ENCODE measurements around the gene TRAPPC2. TPM values are rescaled to one million over a fixed set of nuclear protein-coding genes. Genes with fewer than 3 reads are reported as not detected.
"Not testable (repeated sequence)": the region's sequence is repeated elsewhere in the genome, so short reads cannot be mapped to it uniquely, and the experiment has no call there.

The TRAPPC2 gene
- total RNA-seq, 2 experiments from 2014 or later, result 21.6 to 23.2 TPM

DNA sequence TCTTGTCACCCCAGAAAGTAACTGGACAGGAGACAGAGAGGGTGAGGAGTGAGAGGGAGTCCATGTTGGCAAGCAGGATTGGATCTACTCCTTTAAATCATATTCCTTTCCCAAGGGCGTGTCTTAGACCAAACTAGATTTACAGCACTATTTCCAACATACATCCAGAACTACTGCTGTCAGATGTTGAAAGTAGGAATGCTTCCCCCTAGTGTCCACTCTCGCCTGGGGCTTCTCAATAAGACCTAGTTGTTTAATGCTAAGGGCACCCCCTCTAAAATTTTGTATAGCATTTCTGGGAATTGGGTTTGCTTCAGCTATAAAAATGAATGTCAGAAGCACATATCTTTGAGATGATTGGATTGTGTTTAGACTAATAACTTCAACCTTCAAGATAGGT, 13.4 kb upstream of the TRAPPC2 start:
- Mint-ChIP-seq H3K4me3 (no peak overlapping the region), H3K9me3 (ENCODE audit: insufficient read depth) (no peaks in the 10 kb centered on the region), H3K27me3 (ENCODE audit: low read depth) (no peaks in the 10 kb centered on the region), H3K27ac (no peak overlapping the region), H3K36me3 (ENCODE audit: low read depth) (peaks cover 46% of the 10 kb centered on the region), H3K4me1 (ENCODE audit: low read depth) (peaks cover 24% of the 10 kb centered on the region)
- POLR2A ChIA-PET, result interaction anchor here (0.6 kb wide), 1 partner anchor 13 kb away, joined by 3 read pairs; no protein-coding TSS in a partner anchor
- CTCF ChIA-PET, result interaction anchor here (0.9 to 1.3 kb wide), 3 partner anchors 11 to 12 kb away, joined by 3 to 4 read pairs (median 3); no protein-coding TSS in a partner anchor
- ATAC-seq (no peak), DNase-seq (peak; percentile 38)

DNA sequence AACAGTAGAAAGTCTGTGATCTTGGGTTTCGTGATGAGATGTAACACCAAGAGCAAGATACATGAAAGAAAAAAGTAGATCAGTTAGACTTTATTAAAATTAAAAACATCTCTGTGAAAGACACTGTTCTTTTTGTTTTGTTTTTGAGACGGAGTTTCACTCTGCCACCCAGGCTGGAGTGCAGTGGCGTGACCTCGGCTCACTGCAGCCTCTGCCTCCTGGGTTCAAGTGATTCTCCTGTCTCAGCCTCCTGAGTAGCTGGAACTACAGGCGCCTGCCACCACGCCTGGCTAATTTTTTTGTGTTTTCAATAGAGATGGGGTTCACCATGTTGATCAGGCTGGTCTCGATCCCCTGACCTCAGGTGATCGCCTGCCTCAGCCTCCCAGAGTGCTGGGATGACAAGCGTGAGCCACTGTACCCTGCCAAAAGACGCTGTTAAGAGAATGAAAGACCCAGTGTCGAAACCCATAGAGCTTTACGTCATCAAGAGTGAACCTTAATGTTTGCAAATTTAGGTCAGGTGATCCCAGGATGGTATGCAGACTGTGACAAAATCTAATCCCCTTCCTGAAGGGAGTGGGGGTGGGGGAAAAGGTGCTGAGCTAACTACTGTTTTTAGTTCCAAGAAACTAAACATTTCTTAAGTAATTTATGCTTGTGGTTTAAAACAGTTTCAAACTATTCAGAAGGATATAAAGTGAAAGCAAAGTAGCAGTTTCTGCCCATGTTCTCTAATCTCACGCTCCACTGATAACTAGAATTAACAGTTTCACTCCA, 8.2 kb upstream of the TRAPPC2 start:
- Mint-ChIP-seq H3K4me1 (ENCODE audit: low read depth) (peaks cover 25% of the 10 kb centered on the region), H3K4me3 (peak overlapping the region; percentile 58), H3K36me3 (ENCODE audit: low read depth) (peaks cover 33% of the 10 kb centered on the region), H3K27me3 (ENCODE audit: low read depth) (no peaks in the 10 kb centered on the region), H3K27ac (peak overlapping the region; percentile 81), H3K9me3 (ENCODE audit: insufficient read depth) (no peaks in the 10 kb centered on the region)
- ATAC-seq (peak; percentile 75), DNase-seq (peak; percentile 26)
- CTCF ChIA-PET, result interaction anchor here (0.5 to 1.3 kb wide), 3 partner anchors 8 to 96 kb away, joined by 3 to 4 read pairs (median 3); partner anchors contain the start of genes OFD1 and TRAPPC2
- POLR2A ChIA-PET, result interaction anchor here (0.9 to 1.1 kb wide), 2 partner anchors 8 to 9 kb away, joined by 4 to 9 read pairs; partner anchors contain the start of genes OFD1 and TRAPPC2

DNA sequence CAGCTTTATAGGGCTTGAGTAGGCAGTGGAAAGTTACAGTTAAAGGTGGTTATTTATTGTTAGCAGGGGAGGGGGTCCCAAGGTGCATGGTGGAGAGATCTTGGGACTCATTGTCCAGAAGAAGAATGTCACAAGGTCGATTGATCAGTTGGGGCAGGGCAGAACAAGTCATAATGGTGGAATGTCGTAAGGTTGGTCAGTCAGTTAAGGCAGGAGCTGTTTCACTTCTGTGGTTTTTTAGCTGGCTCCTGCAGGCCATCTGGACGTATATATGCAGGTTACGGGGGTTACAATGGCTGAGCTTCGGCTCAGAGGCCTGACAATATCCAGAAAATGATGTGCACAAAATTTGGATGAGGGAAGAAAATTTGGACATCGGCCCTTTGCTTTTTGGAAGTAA, 7.3 kb upstream of the TRAPPC2 start:
- POLR2A ChIA-PET, result interaction anchor here (0.9 kb wide), 1 partner anchor 8 kb away, joined by 4 read pairs; no protein-coding TSS in a partner anchor
- no peaks in the 10 kb centered on the region for H3K9me3 Mint-ChIP-seq (ENCODE audit: insufficient read depth)
- H3K4me3 Mint-ChIP-seq, result no peak overlapping the region
- H3K36me3 Mint-ChIP-seq (ENCODE audit: low read depth), result peaks cover 26% of the 10 kb centered on the region
- DNase-seq (no peak), ATAC-seq (no peak)
- H3K27ac Mint-ChIP-seq, result peak overlapping the region; percentile 50
- H3K27me3 Mint-ChIP-seq (ENCODE audit: low read depth), result no peaks in the 10 kb centered on the region
- CTCF ChIA-PET, result no interaction called here
- peaks cover 24% of the 10 kb centered on the region for H3K4me1 Mint-ChIP-seq (ENCODE audit: low read depth)

DNA sequence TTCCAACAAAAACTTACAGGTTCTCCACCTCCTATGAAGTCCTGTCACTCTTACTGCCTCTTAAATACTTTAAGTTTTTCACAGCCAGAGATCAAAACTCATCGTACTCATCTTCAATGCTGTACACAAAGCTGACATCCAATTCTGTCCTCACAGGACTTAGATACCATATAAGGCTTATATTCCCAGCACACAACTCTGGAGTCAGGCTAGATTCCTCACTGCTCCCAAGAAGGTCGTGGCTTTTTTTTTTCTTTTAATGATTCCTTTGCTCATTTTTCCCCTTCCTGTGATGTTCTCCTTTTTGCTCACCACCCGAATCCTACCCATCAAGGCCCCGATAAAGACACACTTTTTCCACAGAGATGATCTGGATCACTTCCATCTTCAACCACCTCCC, 914 bp downstream of the TRAPPC2 start:
- no peak for ATAC-seq
- Mint-ChIP-seq H3K36me3 (ENCODE audit: low read depth) (peaks cover 56% of the 10 kb centered on the region), H3K9me3 (ENCODE audit: insufficient read depth) (no peaks in the 10 kb centered on the region)

DNA sequence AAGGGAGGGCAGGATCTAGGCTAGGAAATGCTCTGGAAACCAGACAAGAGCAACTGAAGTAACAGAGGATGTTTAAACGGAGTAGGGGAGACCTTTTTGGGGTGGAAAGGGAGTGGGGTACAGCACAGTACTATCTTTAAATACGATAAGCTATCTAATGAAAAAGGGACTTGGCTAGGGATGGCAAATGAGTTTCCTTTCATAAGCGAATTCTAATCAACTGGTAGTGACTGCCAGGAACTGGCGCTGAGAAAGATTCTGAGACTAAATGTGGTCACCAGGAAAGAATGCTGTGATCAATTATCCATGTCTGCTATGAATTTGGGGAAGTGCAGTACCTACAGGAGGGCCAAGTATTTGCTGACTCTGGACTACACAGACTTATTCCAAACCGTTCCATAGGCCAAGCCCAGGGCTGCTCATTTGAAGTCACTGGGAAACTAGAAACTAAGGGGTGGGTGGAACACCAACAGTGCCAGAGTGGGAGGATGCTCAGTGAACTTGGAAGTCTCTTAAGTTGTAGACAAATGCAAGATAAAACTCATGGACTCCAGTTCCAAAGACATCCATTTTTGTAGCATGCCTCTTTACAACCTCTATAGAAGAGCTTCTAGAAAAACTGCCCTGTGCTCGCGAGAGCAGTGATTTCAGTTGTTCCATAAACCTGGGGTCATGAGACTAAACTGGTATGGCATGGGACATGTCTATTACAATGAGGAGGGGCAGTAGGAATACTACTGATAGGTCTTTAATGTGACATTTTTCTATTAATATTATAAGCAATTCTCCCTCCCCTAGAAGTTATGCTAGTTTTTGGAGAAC, 2.0 kb downstream of the TRAPPC2 start:
- POLR2A ChIA-PET, result interaction anchor here (0.7 to 3.5 kb wide), 3 partner anchors 9 to 759 kb away, joined by 3 to 18 read pairs (median 4); partner anchors contain the start of gene RAB9A
- peak overlapping the region; percentile 97 for H3K4me3 Mint-ChIP-seq
- H3K9me3 Mint-ChIP-seq (ENCODE audit: insufficient read depth), result no peaks in the 10 kb centered on the region
- H3K27me3 Mint-ChIP-seq (ENCODE audit: low read depth), result no peaks in the 10 kb centered on the region
- H3K4me1 Mint-ChIP-seq (ENCODE audit: low read depth), result peaks cover 58% of the 10 kb centered on the region
- CTCF ChIA-PET, result no interaction called here
- H3K27ac Mint-ChIP-seq, result no peak overlapping the region
- DNase-seq (no peak), ATAC-seq (no peak)
- H3K36me3 Mint-ChIP-seq (ENCODE audit: low read depth), result peaks cover 66% of the 10 kb centered on the region

More for the DNA sequence above, 914 bp downstream of the TRAPPC2 start:
- DNase-seq, result no peak
- H3K4me1 Mint-ChIP-seq (ENCODE audit: low read depth), result peaks cover 53% of the 10 kb centered on the region
- CTCF ChIA-PET, result interaction anchor here (1.1 to 2.5 kb wide), 3 partner anchors 8 to 64 kb away, joined by 3 to 5 read pairs (median 5); no protein-coding TSS in a partner anchor
- peak overlapping the region; percentile 97 for H3K27ac Mint-ChIP-seq
- POLR2A ChIA-PET, result interaction anchor here (0.8 to 3.5 kb wide), 6 partner anchors 8 to 919 kb away, joined by 3 to 25 read pairs (median 6); partner anchors contain the start of gene RAB9A
- no peaks in the 10 kb centered on the region for H3K27me3 Mint-ChIP-seq (ENCODE audit: low read depth)
- H3K4me3 Mint-ChIP-seq, result peak overlapping the region; percentile 97

DNA sequence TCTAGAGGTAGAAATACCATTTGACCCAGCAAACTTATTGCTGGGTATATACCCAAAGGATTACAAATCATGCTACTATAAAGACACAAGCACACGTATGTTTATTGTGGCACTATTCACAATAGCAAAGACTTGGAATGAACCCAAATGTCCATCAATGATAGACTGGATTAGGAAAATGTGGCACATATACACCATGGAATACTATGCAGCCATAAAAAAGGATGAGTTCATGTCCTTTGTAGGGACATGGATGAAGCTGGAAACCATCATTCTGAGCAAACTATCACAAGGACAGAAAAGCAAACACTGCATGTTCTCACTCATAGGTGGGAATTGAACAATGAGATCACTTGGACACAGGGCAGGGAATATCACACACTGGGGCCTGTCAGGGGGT, 3.9 kb downstream of the TRAPPC2 start:
- Mint-ChIP-seq H3K4me1 (ENCODE audit: low read depth) (peaks cover 64% of the 10 kb centered on the region), H3K36me3 (ENCODE audit: low read depth) (peaks cover 82% of the 10 kb centered on the region)
- H3K27me3 Mint-ChIP-seq (ENCODE audit: low read depth); POLR2A ChIA-PET; CTCF ChIA-PET; H3K27ac Mint-ChIP-seq; H3K9me3 Mint-ChIP-seq (ENCODE audit: insufficient read depth); DNase-seq; ATAC-seq; H3K4me3 Mint-ChIP-seq: not testable (repeated sequence)

DNA sequence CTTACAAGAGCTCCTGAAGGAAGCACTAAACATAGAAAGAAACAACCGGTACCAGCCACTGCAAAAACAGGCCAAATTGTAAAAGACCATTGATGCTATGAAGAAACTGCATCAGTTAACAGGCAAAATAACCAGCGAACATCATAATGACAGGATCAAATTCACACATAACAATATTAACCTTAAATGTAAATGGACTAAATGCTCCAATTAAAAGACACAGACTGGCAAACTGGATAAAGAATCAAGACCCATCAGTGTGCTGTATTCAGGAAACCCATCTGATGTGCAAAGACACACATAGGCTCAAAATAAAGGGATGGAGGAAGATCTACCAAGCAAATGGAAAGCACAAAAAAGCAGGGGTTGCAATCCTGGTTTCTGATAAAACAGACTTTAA, 7.8 kb downstream of the TRAPPC2 start:
- H3K27ac Mint-ChIP-seq, result peak overlapping the region; percentile 49
- peaks cover 62% of the 10 kb centered on the region for H3K4me1 Mint-ChIP-seq (ENCODE audit: low read depth)
- not testable (repeated sequence) for DNase-seq; H3K27me3 Mint-ChIP-seq (ENCODE audit: low read depth); H3K4me3 Mint-ChIP-seq; H3K9me3 Mint-ChIP-seq (ENCODE audit: insufficient read depth); ATAC-seq
- peaks cover 84% of the 10 kb centered on the region for H3K36me3 Mint-ChIP-seq (ENCODE audit: low read depth)
- ChIA-PET POLR2A (interaction anchor here (2.3 kb wide), 1 partner anchor 8 kb away, joined by 7 read pairs; the partner anchor contains the start of genes OFD1 and TRAPPC2), CTCF (interaction anchor here (1.2 kb wide), 1 partner anchor 32 kb away, joined by 4 read pairs; no protein-coding TSS in a partner anchor)

DNA sequence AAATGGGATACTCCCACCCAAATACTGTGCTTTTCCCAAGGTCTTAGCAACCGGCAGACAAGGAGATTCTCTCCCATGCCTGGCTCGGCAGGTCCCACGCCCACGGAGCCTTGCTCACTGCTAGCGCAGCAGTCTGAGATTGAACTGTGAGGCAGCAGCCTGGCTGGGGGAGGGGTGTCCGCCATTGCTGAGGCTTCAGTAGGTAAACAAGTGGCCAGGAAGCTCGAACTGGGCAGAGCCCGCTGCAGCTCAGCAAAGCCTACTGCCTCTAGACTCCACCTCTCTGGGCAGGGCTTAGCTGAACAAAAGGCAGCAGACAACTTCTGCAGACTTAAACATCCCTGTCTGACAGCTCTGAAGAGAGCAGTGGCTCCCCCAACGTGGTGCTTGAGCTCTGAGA, 9.5 kb downstream of the TRAPPC2 start:
- Mint-ChIP-seq H3K36me3 (ENCODE audit: low read depth) (peaks cover 77% of the 10 kb centered on the region), H3K4me1 (ENCODE audit: low read depth) (peaks cover 54% of the 10 kb centered on the region)
- CTCF ChIA-PET, result interaction anchor here (1.2 kb wide), 1 partner anchor 9 kb away, joined by 5 read pairs; the partner anchor contains the start of genes OFD1 and TRAPPC2
- not testable (repeated sequence) for H3K27me3 Mint-ChIP-seq (ENCODE audit: low read depth); ATAC-seq; H3K27ac Mint-ChIP-seq; H3K4me3 Mint-ChIP-seq; H3K9me3 Mint-ChIP-seq (ENCODE audit: insufficient read depth)
- DNase-seq, result peak; percentile 35
- POLR2A ChIA-PET, result interaction anchor here (2.3 kb wide), 1 partner anchor 10 kb away, joined by 7 read pairs; the partner anchor contains the start of genes OFD1 and TRAPPC2

DNA sequence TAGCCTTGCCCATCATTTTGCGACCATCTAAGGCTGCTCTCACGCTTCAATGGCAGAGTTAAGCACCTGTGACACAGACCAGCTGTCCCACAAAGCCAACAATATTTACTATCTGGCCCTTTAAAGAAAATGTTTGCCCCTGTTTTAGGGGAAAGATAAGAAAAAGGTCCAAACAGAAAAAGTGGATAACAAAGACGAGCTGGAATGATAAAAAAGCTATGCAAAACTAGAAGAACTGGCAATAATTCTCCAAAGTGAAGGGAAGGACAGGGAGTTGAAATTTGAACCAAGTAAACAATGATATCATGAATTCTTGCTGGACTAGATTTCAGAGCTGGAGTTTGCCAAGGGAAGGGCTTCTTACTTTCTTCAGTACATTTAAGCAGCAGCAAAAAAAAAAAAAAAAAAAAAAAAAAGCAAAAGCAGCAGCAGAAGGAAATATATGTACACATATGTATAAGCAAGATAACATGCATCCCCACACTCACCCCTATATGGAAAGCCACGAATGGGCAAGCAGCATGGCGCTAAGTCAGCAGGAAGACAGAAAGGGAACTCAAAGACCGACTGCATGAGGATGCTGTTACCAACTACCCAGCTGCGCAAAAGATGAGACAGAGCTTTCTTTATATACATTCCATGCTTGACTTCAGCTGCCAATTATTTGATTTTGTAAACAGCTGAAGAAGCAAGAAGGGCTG, 12.5 kb downstream of the TRAPPC2 start:
- no peak for DNase-seq
- Mint-ChIP-seq H3K9me3 (ENCODE audit: insufficient read depth) (no peaks in the 10 kb centered on the region), H3K27ac (peak overlapping the region; percentile 54), H3K4me1 (ENCODE audit: low read depth) (peaks cover 61% of the 10 kb centered on the region), H3K27me3 (ENCODE audit: low read depth) (no peaks in the 10 kb centered on the region), H3K4me3 (no peak overlapping the region), H3K36me3 (ENCODE audit: low read depth) (peaks cover 72% of the 10 kb centered on the region)
- ATAC-seq, result no peak
- POLR2A ChIA-PET, result interaction anchor here (1.0 kb wide), 1 partner anchor 12 kb away, joined by 8 read pairs; the partner anchor contains the start of genes OFD1 and TRAPPC2
- CTCF ChIA-PET, result interaction anchor here (0.6 to 1.3 kb wide), 5 partner anchors 10 to 20 kb away, joined by 3 to 4 read pairs (median 3); partner anchors contain the start of gene TRAPPC2

DNA sequence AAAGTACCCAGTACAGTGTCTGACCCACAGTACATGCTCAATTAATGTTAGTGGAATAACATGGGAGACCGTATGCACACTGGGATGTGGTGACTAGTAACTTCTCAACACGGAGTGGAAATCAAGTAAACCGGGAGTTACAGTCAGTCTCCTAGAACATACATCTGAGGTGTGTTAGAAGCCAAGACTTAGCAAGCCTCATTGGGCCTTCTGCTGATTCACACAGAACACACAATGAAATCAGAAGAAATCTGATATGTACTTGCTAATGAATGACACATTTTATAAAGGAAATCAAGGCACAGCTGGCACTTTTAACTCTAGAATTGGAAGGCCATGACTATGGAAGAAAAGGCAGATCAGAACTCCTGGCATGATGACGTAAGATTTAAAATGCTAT, 13.0 kb downstream of the TRAPPC2 start:
- H3K27ac Mint-ChIP-seq, result no peak overlapping the region
- no peaks in the 10 kb centered on the region for H3K27me3 Mint-ChIP-seq (ENCODE audit: low read depth)
- H3K36me3 Mint-ChIP-seq (ENCODE audit: low read depth), result peaks cover 69% of the 10 kb centered on the region
- no peak overlapping the region for H3K4me3 Mint-ChIP-seq
- peaks cover 57% of the 10 kb centered on the region for H3K4me1 Mint-ChIP-seq (ENCODE audit: low read depth)
- H3K9me3 Mint-ChIP-seq (ENCODE audit: insufficient read depth), result no peaks in the 10 kb centered on the region
- ChIA-PET POLR2A (no interaction called here), CTCF (interaction anchor here (1.3 kb wide), 1 partner anchor 19 kb away, joined by 3 read pairs; no protein-coding TSS in a partner anchor)
- DNase-seq, result no peak
- ATAC-seq, result no peak

Measured in activated CD8-positive, alpha-beta T cell treated with anti-CD3 and anti-CD28 coated beads, Interleukin-2, amount 10 ng/mL, durations not matched to agents 7 days and 5 days (primary cell).